GM23338 (cell line): ENCODE data around the gene HELZ. TPM values are rescaled to one million over a fixed set of nuclear protein-coding genes. Genes with fewer than 3 reads are reported as not detected.

ENCODE experiments used
- ATAC-seq: fragments of 200-7000 bp; cut with Tn5 transposase; 3 replicates; pipeline ENCODE4 v1.9.1; 2020
- DNase-seq: peaks from one replicate; pipeline ENCODE4 v3.0.0-alpha.2; 2015; ENCODE audit warnings: low spot score
- H2AFZ ChIP-seq: fragments of 200-600 bp; sonication (generic); 2 replicates; pipeline ENCODE4 v1.8.0; 2016; ENCODE audit warnings: antibody characterized with exemption, mild to moderate bottlenecking, moderate library complexity
- H3F3A ChIP-seq: fragments of 200-600 bp; sonication (generic); replicated peaks from 2 replicates; pipeline ENCODE4 v1.8.0; 2017; ENCODE audit warnings: antibody characterized with exemption, mixed run types, low read depth
- H3K27ac ChIP-seq: fragments of 200-600 bp; sonication (generic); 2 replicates; pipeline ENCODE4 v1.6.1; 2016; ENCODE audit warnings: low read depth
- H3K27me3 ChIP-seq: fragments of 200-600 bp; sonication (generic); 2 replicates; pipeline ENCODE4 v1.8.0; 2016; ENCODE audit warnings: mild to moderate bottlenecking, mixed run types, moderate library complexity; ENCODE audit not compliant: insufficient read depth
- H3K36me3 ChIP-seq: fragments of 200-600 bp; sonication (generic); 2 replicates; pipeline ENCODE4 v1.8.0; 2016; ENCODE audit warnings: mild to moderate bottlenecking; ENCODE audit not compliant: insufficient read depth
- H3K4me1 ChIP-seq: fragments of 200-600 bp; sonication (generic); 2 replicates; pipeline ENCODE4 v1.8.0; 2016; ENCODE audit warnings: mild to moderate bottlenecking, moderate library complexity; ENCODE audit not compliant: insufficient read depth
- H3K4me2 ChIP-seq: fragments of 200-600 bp; sonication (generic); 2 replicates; pipeline ENCODE4 v1.7.1; 2017; ENCODE audit warnings: mixed run types
- H3K4me3 ChIP-seq: fragments of 200-600 bp; sonication (generic); 2 replicates; pipeline ENCODE4 v1.6.1; 2016; ENCODE audit warnings: mixed run types
- H3K79me2 ChIP-seq: fragments of 200-600 bp; sonication (generic); replicated peaks from 2 replicates; pipeline ENCODE4 v1.8.0; 2017; ENCODE audit warnings: mild to moderate bottlenecking; ENCODE audit not compliant: insufficient read depth
- H3K9me2 ChIP-seq: fragments of 200-600 bp; sonication (generic); 2 replicates; pipeline ENCODE4 v1.8.0; 2017; ENCODE audit not compliant: insufficient read depth
- H4K20me1 ChIP-seq: fragments of 200-600 bp; sonication (generic); replicated peaks from 2 replicates; pipeline ENCODE4 v1.8.0; 2017; ENCODE audit warnings: mild to moderate bottlenecking; ENCODE audit not compliant: insufficient read depth
- H3K27ac Mint-ChIP-seq: 2 replicates; pipeline ENCODE4 v1.8.0; 2020; ENCODE audit warnings: inconsistent platforms, mild to moderate bottlenecking, moderate library complexity, mixed read lengths
- H3K27me3 Mint-ChIP-seq: 3 replicates; pipeline ENCODE4 v1.8.0; 2022; ENCODE audit warnings: low read depth, mild to moderate bottlenecking, moderate library complexity, mixed read lengths, inconsistent platforms; ENCODE audit not compliant: insufficient read depth, poor library complexity
- H3K36me3 Mint-ChIP-seq: 3 replicates; pipeline ENCODE4 v1.8.0; 2021; ENCODE audit warnings: low read depth, mild to moderate bottlenecking, inconsistent platforms, moderate library complexity, mixed read lengths
- H3K4me1 Mint-ChIP-seq: 3 replicates; pipeline ENCODE4 v1.8.0; 2020; ENCODE audit warnings: mild to moderate bottlenecking, inconsistent platforms, mixed read lengths
- H3K4me3 Mint-ChIP-seq: 3 replicates; pipeline ENCODE4 v1.8.0; 2021; ENCODE audit warnings: moderate library complexity, mild to moderate bottlenecking, inconsistent platforms, mixed read lengths
- H3K9me3 Mint-ChIP-seq: 3 replicates; pipeline ENCODE4 v1.8.0; 2020; ENCODE audit warnings: moderate library complexity, mild to moderate bottlenecking, inconsistent platforms, mixed read lengths
- CREB1 ChIP-seq: fragments of 250-450 bp; sonication (Bioruptor Pico); IDR thresholded peaks from 2 replicates; pipeline ENCODE4 v1.5.0; 2020; ENCODE audit warnings: low read depth, mild to moderate bottlenecking, moderate library complexity
- EZH2 ChIP-seq: fragments of 200-600 bp; sonication (generic); IDR thresholded peaks from one replicate; pipeline ENCODE4 v1.8.0; 2017; ENCODE audit warnings: antibody characterized with exemption, mild to moderate bottlenecking, low read depth; ENCODE audit not compliant: unreplicated experiment
- EZH2phosphoT487 ChIP-seq: fragments of 200-600 bp; sonication (generic); IDR thresholded peaks from one replicate; pipeline ENCODE4 v1.8.1; 2018; ENCODE audit warnings: antibody characterized with exemption; ENCODE audit not compliant: unreplicated experiment
- JUNB ChIP-seq: IDR thresholded peaks from one replicate; pipeline ENCODE4 v1.6.1; 2016; ENCODE audit warnings: antibody characterized with exemption; ENCODE audit not compliant: unreplicated experiment
- NANOG ChIP-seq: IDR thresholded peaks from 2 replicates; pipeline ENCODE4 v1.6.1; 2016; ENCODE audit warnings: antibody characterized with exemption, borderline replicate concordance
- POLR2AphosphoS5 ChIP-seq: IDR thresholded peaks from 2 replicates; pipeline ENCODE4 v1.6.1; 2016; ENCODE audit warnings: antibody characterized with exemption, low read depth
- STAT1 ChIP-seq: IDR thresholded peaks from one replicate; pipeline ENCODE4 v1.6.1; 2016; ENCODE audit warnings: antibody characterized with exemption; ENCODE audit not compliant: unreplicated experiment
- ZNF114 ChIP-seq: fragments of 250-450 bp; sonication (Bioruptor Pico); IDR thresholded peaks from 2 replicates; pipeline ENCODE4 v1.5.0; 2020; ENCODE audit warnings: mild to moderate bottlenecking, moderate library complexity
- ZNF331 ChIP-seq: fragments of 250-450 bp; sonication (Bioruptor Pico); IDR thresholded peaks from 2 replicates; pipeline ENCODE4 v1.5.0; 2020; ENCODE audit warnings: low read depth, mild to moderate bottlenecking, moderate library complexity
- ZNF462 ChIP-seq: fragments of 250-450 bp; sonication (Bioruptor Pico); IDR thresholded peaks from 2 replicates; pipeline ENCODE4 v1.5.0; 2020; ENCODE audit warnings: mild to moderate bottlenecking, moderate library complexity
- polyA plus RNA-seq: library from polyadenylated mRNA; unstranded; fragments of >200 nt; fragmentation: Nextera tagmentation; extraction: Ambion mirVana; gene quantifications from 2 replicates; pipeline ENCODE4 v1.2.1, GENCODE V29; 2016
- total RNA-seq: library from RNA; depleted of rRNA; stranded (reverse); fragments of >200 nt; shearing (Covaris generic); gene quantifications from 2 replicates; pipeline ENCODE4 v1.2.3, GENCODE V29; 2014
- TF ChIP-seq, protein P1 (sequence below), 2 experiments: fragments of 200-600 bp in 1 of 2; sonication (generic) in 1 of 2; conservative IDR thresholded peaks; 2 replicates each; pipeline versions ENCODE4 v1.5.1 to v1.6.1; 2016 to 2017; ENCODE audit warnings: antibody characterized with exemption in 2 of 2, low read depth in 2 of 2, mild to moderate bottlenecking in 2 of 2, moderate library complexity in 1 of 2
- TF ChIP-seq, protein P2 (sequence below): IDR thresholded peaks from 2 replicates; pipeline ENCODE4 v1.6.1; 2016; ENCODE audit warnings: antibody characterized with exemption

Gene HELZ
- total and polyA plus RNA-seq, 2 experiments from 2014 or later, result 38.9 to 62.0 TPM

- Histone ChIP-seq H3K79me2 (no peaks in the 10 kb centered on the region), H3K4me3 (no peak overlapping the region), H4K20me1 (no peaks in the 10 kb centered on the region), H3K9me2 (no peaks in the 10 kb centered on the region), H3F3A (no peaks in the 10 kb centered on the region), H3K36me3 (no peaks in the 10 kb centered on the region), H3K27me3 (no peaks in the 10 kb centered on the region), H2AFZ (no peak overlapping the region), H3K27ac (no peak overlapping the region), H3K4me1 (no peaks in the 10 kb centered on the region), H3K4me2 (no peak overlapping the region)
- Mint-ChIP-seq H3K27me3 (peaks cover 5% of the 10 kb centered on the region), H3K27ac (no peak overlapping the region), H3K4me1 (no peaks in the 10 kb centered on the region), H3K36me3 (no peaks in the 10 kb centered on the region), H3K4me3 (no peak overlapping the region), H3K9me3 (no peaks in the 10 kb centered on the region)
- DNase-seq (no peak), ATAC-seq (no peak)
- TF ChIP-seq ZNF331 (0 out of 2 replicates have a peak, but pooled peaks have one; percentile 47), POLR2AphosphoS5 (no peak)
Measured at GRCh38 chr17:67071595-67071994, 173.4 kb downstream of the HELZ start.

DNA sequence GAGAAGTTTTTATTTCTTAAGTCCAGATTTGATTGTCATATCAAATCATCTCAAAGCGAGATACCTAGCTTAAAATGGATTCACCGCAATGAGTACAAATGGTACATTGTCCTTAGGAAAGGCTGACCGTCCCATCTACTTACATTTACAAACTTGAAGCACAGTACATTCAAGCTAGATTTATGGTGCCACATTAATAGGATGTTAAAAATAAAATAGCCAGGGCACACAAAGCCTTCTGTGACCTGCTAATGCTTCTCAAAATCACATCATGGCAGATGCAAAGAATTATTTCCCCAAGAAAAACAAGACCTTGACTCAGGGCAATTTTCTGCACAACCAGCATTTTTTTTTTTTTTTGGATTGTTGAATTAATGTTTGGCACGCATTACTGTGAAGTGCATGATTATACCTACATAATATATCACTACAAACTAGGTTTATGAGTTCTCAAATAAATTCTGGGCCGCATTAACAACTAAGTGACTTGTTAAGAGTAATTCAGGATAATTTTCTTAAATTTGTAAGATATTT is 175.3 kb downstream of the HELZ start:
- no peak for DNase-seq
- Histone ChIP-seq H3K27ac (no peak overlapping the region), H3K79me2 (no peaks in the 10 kb centered on the region), H2AFZ (no peak overlapping the region), H3K9me2 (no peaks in the 10 kb centered on the region), H3K4me1 (no peaks in the 10 kb centered on the region), H3F3A (no peaks in the 10 kb centered on the region), H3K4me3 (no peak overlapping the region), H3K4me2 (no peak overlapping the region), H3K27me3 (no peaks in the 10 kb centered on the region), H3K36me3 (no peaks in the 10 kb centered on the region), H4K20me1 (no peaks in the 10 kb centered on the region)
- H3K4me3 Mint-ChIP-seq, result no peak overlapping the region
- peaks cover 5% of the 10 kb centered on the region for H3K27me3 Mint-ChIP-seq
- H3K4me1 Mint-ChIP-seq, result no peaks in the 10 kb centered on the region
- no peaks in the 10 kb centered on the region for H3K36me3 Mint-ChIP-seq
- H3K27ac Mint-ChIP-seq, result no peak overlapping the region
- H3K9me3 Mint-ChIP-seq, result no peaks in the 10 kb centered on the region
- ATAC-seq, result no peak
- no peak for TF ChIP-seq ZNF331
- no peak for TF ChIP-seq ZNF462
- TF ChIP-seq JUNB, result no peak
- TF ChIP-seq, protein P1, sequence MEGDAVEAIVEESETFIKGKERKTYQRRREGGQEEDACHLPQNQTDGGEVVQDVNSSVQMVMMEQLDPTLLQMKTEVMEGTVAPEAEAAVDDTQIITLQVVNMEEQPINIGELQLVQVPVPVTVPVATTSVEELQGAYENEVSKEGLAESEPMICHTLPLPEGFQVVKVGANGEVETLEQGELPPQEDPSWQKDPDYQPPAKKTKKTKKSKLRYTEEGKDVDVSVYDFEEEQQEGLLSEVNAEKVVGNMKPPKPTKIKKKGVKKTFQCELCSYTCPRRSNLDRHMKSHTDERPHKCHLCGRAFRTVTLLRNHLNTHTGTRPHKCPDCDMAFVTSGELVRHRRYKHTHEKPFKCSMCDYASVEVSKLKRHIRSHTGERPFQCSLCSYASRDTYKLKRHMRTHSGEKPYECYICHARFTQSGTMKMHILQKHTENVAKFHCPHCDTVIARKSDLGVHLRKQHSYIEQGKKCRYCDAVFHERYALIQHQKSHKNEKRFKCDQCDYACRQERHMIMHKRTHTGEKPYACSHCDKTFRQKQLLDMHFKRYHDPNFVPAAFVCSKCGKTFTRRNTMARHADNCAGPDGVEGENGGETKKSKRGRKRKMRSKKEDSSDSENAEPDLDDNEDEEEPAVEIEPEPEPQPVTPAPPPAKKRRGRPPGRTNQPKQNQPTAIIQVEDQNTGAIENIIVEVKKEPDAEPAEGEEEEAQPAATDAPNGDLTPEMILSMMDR (conservative IDR thresholded peaks at IDR 0.05; ENCODE audit: low read depth in 2 of 2), result no peak
- TF ChIP-seq, protein P2, sequence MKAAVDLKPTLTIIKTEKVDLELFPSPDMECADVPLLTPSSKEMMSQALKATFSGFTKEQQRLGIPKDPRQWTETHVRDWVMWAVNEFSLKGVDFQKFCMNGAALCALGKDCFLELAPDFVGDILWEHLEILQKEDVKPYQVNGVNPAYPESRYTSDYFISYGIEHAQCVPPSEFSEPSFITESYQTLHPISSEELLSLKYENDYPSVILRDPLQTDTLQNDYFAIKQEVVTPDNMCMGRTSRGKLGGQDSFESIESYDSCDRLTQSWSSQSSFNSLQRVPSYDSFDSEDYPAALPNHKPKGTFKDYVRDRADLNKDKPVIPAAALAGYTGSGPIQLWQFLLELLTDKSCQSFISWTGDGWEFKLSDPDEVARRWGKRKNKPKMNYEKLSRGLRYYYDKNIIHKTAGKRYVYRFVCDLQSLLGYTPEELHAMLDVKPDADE, result no peak
- no peak for TF ChIP-seq NANOG
- TF ChIP-seq STAT1, result no peak
- no peak for TF ChIP-seq EZH2
- no peak for TF ChIP-seq CREB1 (CRISPR knock-in tag)
- no peak for TF ChIP-seq ZNF114 (CRISPR knock-in tag)
- TF ChIP-seq EZH2phosphoT487, result no peak
